GM18517 (cell line): Measurements from ENCODE around the gene IL7R.
"Not testable (repeated sequence)": the region's sequence is repeated elsewhere in the genome, so short reads cannot be mapped to it uniquely, and the experiment has no call there.

Experiments
- ATAC-seq: cut with Tn5 transposase; IDR thresholded peaks from one replicate; pipeline ENCODE4 v1.9.1; 2021; ENCODE audit warnings: mild to moderate bottlenecking, moderate library complexity; ENCODE audit not compliant: unreplicated experiment

The IL7R gene

GRCh38 chr5:35838370-35839042 is 18.2 kb upstream of the IL7R start:
- no peak for ATAC-seq

GRCh38 chr5:35842856-35843255 is 13.8 kb upstream of the IL7R start:
- no peak for ATAC-seq

- ATAC-seq: not testable (repeated sequence)
These were observed 11.2 kb upstream of the IL7R start for GRCh38 chr5:35845508-35845907.

- ATAC-seq: no peak
These were observed 9.2 kb upstream of the IL7R start for GRCh38 chr5:35847491-35847890.

GRCh38 chr5:35847961-35848360 is 8.7 kb upstream of the IL7R start:
- ATAC-seq: no peak

GRCh38 chr5:35849860-35850259 is 6.8 kb upstream of the IL7R start:
- no peak for ATAC-seq

GRCh38 chr5:35850967-35851680 is 5.6 kb upstream of the IL7R start:
- ATAC-seq: no peak

GRCh38 chr5:35852084-35852734 is 4.5 kb upstream of the IL7R start:
- peak; percentile 52 for ATAC-seq

- ATAC-seq: no peak
These were observed 3.9 kb upstream of the IL7R start for GRCh38 chr5:35852773-35853172.

GRCh38 chr5:35853631-35854030 is 3.1 kb upstream of the IL7R start:
- no peak for ATAC-seq

- no peak for ATAC-seq
These were observed 2.4 kb upstream of the IL7R start for GRCh38 chr5:35854248-35854647.

- ATAC-seq: no peak
These were observed 1.5 kb upstream of the IL7R start for GRCh38 chr5:35855187-35855586.

GRCh38 chr5:35856186-35856764 is 416 bp upstream of the IL7R start:
- not testable (repeated sequence) for ATAC-seq

- no peak for ATAC-seq
These were observed 1.0 kb downstream of the IL7R start for GRCh38 chr5:35857606-35858205.

- ATAC-seq: no peak
These were observed 2.5 kb downstream of the IL7R start for GRCh38 chr5:35859101-35859661.

- ATAC-seq: no peak
These were observed 4.0 kb downstream of the IL7R start for GRCh38 chr5:35860686-35861085.

- ATAC-seq: no peak
These were observed 5.0 kb downstream of the IL7R start for GRCh38 chr5:35861718-35862117.

- ATAC-seq: no peak
These were observed 5.4 kb downstream of the IL7R start for GRCh38 chr5:35862126-35862525.

GRCh38 chr5:35863159-35863558 is 6.5 kb downstream of the IL7R start:
- ATAC-seq: no peak

- no peak for ATAC-seq
These were observed 11.3 kb downstream of the IL7R start for GRCh38 chr5:35867998-35868397.

GRCh38 chr5:35869685-35870277 is 13.1 kb downstream of the IL7R start:
- no peak for ATAC-seq
